SK-N-MC (cell line): Measurements from ENCODE around the gene FSTL4.

Experiments
- DNase-seq: peaks from one replicate; pipeline ENCODE4 v3.0.0-alpha.2; 2011; ENCODE audit warnings: low read depth, low spot score
- H3K27ac ChIP-seq: fragments of 200-600 bp; sonication (generic); 2 replicates; pipeline ENCODE4 v1.5.1; 2016; ENCODE audit warnings: mixed run types
- H3K36me3 ChIP-seq: fragments of 200-600 bp; sonication (generic); 2 replicates; pipeline ENCODE4 v1.6.1; 2017; ENCODE audit warnings: antibody characterized with exemption, low read length, mixed read lengths; ENCODE audit not compliant: insufficient read depth
- H3K4me3 ChIP-seq: fragments of 200-600 bp; sonication (generic); 2 replicates; pipeline ENCODE4 v1.5.1; 2016
- H3K9ac ChIP-seq: fragments of 200-600 bp; sonication (generic); 2 replicates; pipeline ENCODE4 v1.8.0; 2017; ENCODE audit warnings: mixed run types, mixed read lengths; ENCODE audit not compliant: insufficient read length
- H3K9me3 ChIP-seq: fragments of 200-600 bp; sonication (generic); 2 replicates; pipeline ENCODE4 v1.6.1; 2017; ENCODE audit warnings: low read depth, mild to moderate bottlenecking, antibody characterized with exemption, low read length, moderate library complexity, mixed read lengths
- EZH2 ChIP-seq: fragments of 200-600 bp; sonication (generic); IDR thresholded peaks from one replicate; pipeline ENCODE4 v1.6.1; 2017; ENCODE audit warnings: antibody characterized with exemption
- FOXP2 ChIP-seq: optimal IDR thresholded peaks from 2 replicates; pipeline ENCODE3; 2011; ENCODE audit warnings: mild to moderate bottlenecking, moderate library complexity; ENCODE audit not compliant: insufficient read depth; ENCODE audit errors: extremely low read length, control extremely low read depth
- POLR2AphosphoS5 ChIP-seq: IDR thresholded peaks from 2 replicates; pipeline ENCODE4 v1.6.1; 2012; ENCODE audit warnings: mild to moderate bottlenecking, low read depth, low read length, borderline replicate concordance

The FSTL4 gene

GRCh38 chr5:133624316-133624715 lies 12.0 kb upstream of the FSTL4 start:
- H3K36me3 ChIP-seq, result no peaks in the 10 kb centered on the region
- TF ChIP-seq FOXP2 (no peak), POLR2AphosphoS5 (no peak), EZH2 (no peak)
- no peak overlapping the region for H3K27ac ChIP-seq
- no peaks in the 10 kb centered on the region for H3K9me3 ChIP-seq
- no peak overlapping the region for H3K4me3 ChIP-seq
- no peak for DNase-seq
- H3K9ac ChIP-seq, result no peak overlapping the region

GRCh38 chr5:133618141-133618540 lies 5.8 kb upstream of the FSTL4 start:
- DNase-seq, result no peak

GRCh38 chr5:133613743-133614142 lies 1.4 kb upstream of the FSTL4 start:
- TF ChIP-seq POLR2AphosphoS5 (no peak), EZH2 (no peak), FOXP2 (no peak)
- Histone ChIP-seq H3K27ac (no peak overlapping the region), H3K9ac (no peak overlapping the region), H3K36me3 (no peaks in the 10 kb centered on the region), H3K4me3 (no peak overlapping the region), H3K9me3 (no peaks in the 10 kb centered on the region)
- no peak for DNase-seq

More at GRCh38 chr5:133618141-133618540, 5.8 kb upstream of the FSTL4 start:
- H3K36me3 ChIP-seq, result no peaks in the 10 kb centered on the region
- TF ChIP-seq EZH2, result no peak
- no peak for TF ChIP-seq FOXP2
- no peak for TF ChIP-seq POLR2AphosphoS5
- no peaks in the 10 kb centered on the region for H3K9me3 ChIP-seq
- no peak overlapping the region for H3K9ac ChIP-seq
- H3K4me3 ChIP-seq, result no peak overlapping the region
- no peak overlapping the region for H3K27ac ChIP-seq

DNA sequence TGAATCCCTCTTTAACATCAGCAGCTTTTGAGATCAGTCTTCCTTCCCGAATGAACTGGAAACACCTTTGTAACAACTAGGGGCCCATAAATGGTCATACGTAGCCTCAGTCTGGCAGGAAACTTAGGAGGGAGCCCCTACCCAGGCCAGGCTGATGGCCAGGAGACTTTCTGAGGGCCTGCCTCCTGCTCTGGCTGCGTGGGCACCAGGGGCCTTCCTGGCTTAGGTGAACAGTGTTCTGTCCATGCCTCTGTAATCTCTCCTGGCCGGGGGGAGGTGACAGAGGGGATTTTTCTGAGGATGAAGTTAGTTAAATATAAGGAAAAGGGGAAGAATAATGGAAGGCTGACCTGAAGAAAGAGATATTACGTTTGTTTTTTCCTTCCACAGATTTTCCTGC lies 843 bp upstream of the FSTL4 start:
- Histone ChIP-seq H3K9me3 (no peaks in the 10 kb centered on the region), H3K27ac (no peak overlapping the region), H3K36me3 (no peaks in the 10 kb centered on the region), H3K9ac (no peak overlapping the region), H3K4me3 (no peak overlapping the region)
- TF ChIP-seq EZH2, result no peak
- TF ChIP-seq FOXP2, result no peak
- TF ChIP-seq POLR2AphosphoS5, result no peak
- no peak for DNase-seq

GRCh38 chr5:133611357-133612248 lies 738 bp downstream of the FSTL4 start:
- Histone ChIP-seq H3K9ac (no peak overlapping the region), H3K27ac (no peak overlapping the region)

GRCh38 chr5:133610489-133611356 lies 1.6 kb downstream of the FSTL4 start:
- no peaks in the 10 kb centered on the region for H3K9me3 ChIP-seq
- H3K4me3 ChIP-seq, result no peak overlapping the region
- H3K36me3 ChIP-seq, result no peaks in the 10 kb centered on the region
- no peak for DNase-seq
- TF ChIP-seq POLR2AphosphoS5 (no peak), FOXP2 (no peak)
- H3K9ac ChIP-seq, result no peak overlapping the region
- no peak overlapping the region for H3K27ac ChIP-seq

More at GRCh38 chr5:133611357-133612248, 738 bp downstream of the FSTL4 start:
- Histone ChIP-seq H3K4me3 (no peak overlapping the region), H3K36me3 (no peaks in the 10 kb centered on the region), H3K9me3 (no peaks in the 10 kb centered on the region)
- TF ChIP-seq POLR2AphosphoS5, result no peak
- TF ChIP-seq EZH2, result peak; percentile 59
- DNase-seq, result no peak

- Histone ChIP-seq H3K9ac (no peak overlapping the region), H3K9me3 (no peaks in the 10 kb centered on the region), H3K27ac (no peak overlapping the region), H3K4me3 (no peak overlapping the region), H3K36me3 (no peaks in the 10 kb centered on the region)
- no peak for TF ChIP-seq POLR2AphosphoS5
- TF ChIP-seq EZH2, result no peak
- no peak for TF ChIP-seq FOXP2
- DNase-seq, result no peak
Observed at GRCh38 chr5:133607451-133607850, 4.9 kb downstream of the FSTL4 start.

- Histone ChIP-seq H3K9ac (no peak overlapping the region), H3K36me3 (no peaks in the 10 kb centered on the region), H3K4me3 (no peak overlapping the region), H3K9me3 (no peaks in the 10 kb centered on the region), H3K27ac (no peak overlapping the region)
- TF ChIP-seq POLR2AphosphoS5 (no peak), FOXP2 (no peak), EZH2 (no peak)
- no peak for DNase-seq
Observed at GRCh38 chr5:133606835-133607234, 5.5 kb downstream of the FSTL4 start.
